ENCODE data around the gene DZIP1L.

Gene DZIP1L

GRCh38 chr3:138068579-138069174 is 46.7 kb downstream of the DZIP1L start:
- peak; percentile 85 for DNase-seq (ENCODE audit: low spot score)

DNA sequence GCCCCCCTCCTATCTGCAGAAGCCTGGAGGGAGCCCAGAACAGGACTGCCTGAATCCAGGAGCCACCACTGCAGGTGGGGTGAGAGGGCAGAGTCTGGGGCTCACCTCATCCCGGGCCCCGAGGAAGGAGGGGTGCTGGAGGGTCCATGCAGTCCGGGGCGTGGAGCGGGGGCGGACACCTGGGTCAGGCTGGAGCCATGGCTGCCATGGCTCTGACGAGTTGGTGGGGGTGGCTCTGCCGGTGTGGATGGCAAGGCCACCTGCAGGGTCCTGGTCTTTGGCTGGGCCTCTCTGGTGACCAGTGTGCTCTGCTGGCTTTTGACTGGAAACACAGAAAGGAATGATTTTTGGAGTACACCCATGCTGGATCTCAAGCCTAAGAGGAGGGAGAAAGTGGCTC is 47.4 kb downstream of the DZIP1L start:
- no peak for DNase-seq (ENCODE audit: low spot score)

DNA sequence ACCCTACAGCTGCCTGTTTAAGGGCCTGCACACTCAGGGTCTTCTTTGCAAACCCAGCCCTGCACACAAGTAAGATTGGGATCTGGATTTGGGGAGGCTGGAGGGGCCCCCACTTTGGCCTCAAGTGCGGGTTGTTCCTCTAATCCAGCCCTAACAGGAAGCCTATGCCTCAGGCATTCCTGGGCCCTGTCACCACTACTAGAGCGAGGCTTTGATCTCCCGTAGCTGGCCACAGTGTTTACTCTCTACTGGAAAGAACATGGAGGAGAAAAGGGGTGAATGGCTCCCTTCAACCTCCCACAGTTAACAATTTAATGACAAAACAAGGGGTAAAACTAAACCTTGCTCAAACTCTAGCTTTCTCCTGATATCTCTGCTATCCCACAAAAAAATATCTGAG is 48.4 kb downstream of the DZIP1L start:
- no peak for DNase-seq (ENCODE audit: low spot score)

GRCh38 chr3:138066383-138066782 is 49.0 kb downstream of the DZIP1L start:
- DNase-seq (ENCODE audit: low spot score), result no peak

GRCh38 chr3:138065949-138066348 is 49.5 kb downstream of the DZIP1L start:
- no peak for DNase-seq (ENCODE audit: low spot score)

DNA sequence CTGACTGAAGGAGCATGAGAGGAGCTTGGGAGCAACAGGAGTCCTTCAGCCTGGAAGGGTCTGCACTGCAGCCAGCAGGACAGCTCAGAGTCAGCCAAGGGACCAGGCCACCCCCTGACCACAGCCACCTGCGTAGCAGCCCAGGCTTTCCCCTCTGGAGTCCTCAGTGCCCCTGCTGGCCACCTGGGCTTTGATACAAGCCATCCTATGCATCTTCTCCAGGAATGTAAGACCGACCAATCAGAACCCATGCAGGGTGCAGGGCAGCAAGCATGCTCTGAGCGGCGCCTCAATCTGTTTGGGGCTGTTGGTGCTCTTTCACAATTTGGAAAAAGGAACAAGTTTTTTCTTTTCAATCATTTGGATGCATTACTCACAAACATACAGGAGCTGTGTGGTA is 52.0 kb downstream of the DZIP1L start:
- no peak for DNase-seq (ENCODE audit: low spot score)

DNA sequence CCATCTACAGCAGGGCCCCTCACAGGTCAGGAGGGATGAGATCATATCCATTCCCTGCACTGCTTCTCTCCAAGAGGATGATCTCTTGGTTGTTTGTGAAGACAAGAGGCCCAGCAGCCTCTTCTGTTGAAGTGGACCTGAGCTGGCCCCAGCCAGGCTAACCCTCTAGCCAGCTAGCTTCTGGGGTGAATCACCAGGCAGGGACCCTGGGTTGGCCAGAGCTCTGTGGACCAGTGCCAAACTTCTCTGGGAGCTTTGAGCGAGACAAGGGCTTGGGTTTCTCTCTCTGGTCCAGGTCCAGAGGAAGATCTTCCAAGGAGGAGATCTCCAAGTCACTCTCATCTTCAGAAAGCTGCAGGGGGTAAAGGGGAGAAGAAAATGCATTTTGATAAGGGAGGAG is 52.8 kb downstream of the DZIP1L start:
- no peak for DNase-seq (ENCODE audit: low spot score)

- no peak for DNase-seq (ENCODE audit: low spot score)
Measured at GRCh38 chr3:138062037-138062436, 53.4 kb downstream of the DZIP1L start.

DNA sequence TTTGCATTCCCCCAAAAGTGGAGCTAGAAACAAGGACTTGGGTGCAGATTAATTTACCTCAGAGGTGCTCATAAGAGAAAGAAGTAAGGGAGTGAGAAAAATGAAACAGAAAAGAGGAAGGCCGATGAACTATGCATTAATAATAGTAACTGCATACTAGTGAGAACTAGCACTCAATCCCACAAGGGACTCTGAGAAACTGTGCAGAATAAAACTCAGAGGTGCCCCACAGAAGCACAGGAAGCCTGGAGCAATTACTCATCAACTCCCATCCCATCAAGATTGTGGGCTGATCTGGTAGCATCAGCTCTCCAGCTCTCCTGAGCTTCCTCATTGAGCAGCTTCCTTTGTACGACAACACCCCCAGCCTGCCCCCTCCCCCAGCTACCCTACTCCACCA is 54.6 kb downstream of the DZIP1L start:
- DNase-seq (ENCODE audit: low spot score), result no peak

GRCh38 chr3:138059261-138059660 is 56.1 kb downstream of the DZIP1L start:
- no peak for DNase-seq (ENCODE audit: low spot score)

DNA sequence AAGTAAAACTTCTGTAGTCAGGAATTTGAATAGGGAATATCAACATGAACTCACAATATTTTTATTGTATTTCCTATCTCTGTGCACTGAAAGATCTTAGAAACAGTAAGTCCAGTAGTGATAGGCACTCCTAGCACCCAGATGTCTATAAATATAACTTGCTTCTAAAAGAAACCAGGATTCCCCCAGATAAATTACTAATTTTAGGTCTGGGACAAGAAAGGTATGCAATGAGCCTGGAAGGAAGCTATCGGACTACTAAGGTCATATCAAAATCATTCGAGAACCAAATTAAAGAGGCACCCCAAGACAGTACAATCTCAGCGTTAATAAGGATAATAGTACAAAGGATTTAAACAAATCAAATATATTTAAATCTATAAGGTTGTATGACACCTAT is 58.0 kb downstream of the DZIP1L start:
- DNase-seq (ENCODE audit: low spot score), result no peak

DNA sequence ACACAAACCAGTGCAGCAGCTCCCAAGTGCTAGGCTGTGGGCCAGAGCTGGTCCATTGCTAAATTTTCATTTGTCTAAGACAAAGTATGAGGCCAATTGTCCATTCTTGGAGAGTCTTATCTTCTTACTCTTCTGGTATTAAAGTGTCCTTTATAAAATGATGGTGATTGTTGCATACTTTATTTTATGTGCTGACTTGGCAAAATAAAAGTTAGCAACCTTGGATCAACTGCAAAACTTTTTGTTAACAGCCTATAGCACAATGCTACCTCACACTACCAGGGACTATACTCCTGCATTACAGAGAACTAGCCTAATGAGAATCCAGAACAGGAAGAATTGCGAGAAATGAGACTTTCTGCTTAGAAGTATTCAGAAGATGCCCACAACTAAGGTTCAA is 61.4 kb downstream of the DZIP1L start:
- no peak for DNase-seq (ENCODE audit: low spot score)

- no peak for DNase-seq (ENCODE audit: low spot score)
Measured at GRCh38 chr3:138051947-138052802, 63.2 kb downstream of the DZIP1L start.

DNA sequence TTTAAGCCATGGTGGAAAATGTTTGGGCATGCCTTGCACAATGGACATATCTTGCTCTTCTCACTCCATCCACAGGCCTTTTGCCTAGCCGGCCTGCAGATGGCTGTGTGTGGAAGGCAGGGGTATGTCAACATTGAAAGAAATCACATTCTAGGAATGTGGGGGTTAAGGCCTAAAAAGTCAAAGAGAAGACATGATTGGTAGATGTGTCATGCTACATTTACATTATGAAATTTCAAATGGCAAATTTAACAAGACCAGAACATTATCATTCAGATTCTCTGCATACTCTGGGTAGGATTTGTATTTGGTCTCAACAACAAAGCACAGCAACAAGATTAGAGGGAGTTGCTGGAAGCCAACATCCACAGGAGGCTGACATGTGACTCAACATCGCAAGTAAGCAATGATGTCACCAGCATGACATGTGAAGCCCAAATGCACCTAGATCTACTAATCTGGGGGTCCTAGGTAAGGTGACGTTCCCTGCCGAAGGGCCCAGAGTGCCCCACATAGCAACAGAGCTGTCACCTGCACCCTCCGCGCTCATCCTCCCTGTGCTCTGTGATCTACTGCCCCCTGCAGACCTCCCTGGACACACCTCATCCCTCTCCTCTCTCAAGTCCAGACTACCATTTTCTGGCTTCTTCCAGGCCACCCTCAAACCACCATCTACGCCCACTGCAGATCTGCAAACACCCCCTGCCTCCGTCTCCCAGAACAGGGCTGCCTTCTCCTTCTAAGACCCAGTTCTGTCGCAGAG is 66.1 kb downstream of the DZIP1L start:
- DNase-seq (ENCODE audit: low spot score), result peak; percentile 48

DNA sequence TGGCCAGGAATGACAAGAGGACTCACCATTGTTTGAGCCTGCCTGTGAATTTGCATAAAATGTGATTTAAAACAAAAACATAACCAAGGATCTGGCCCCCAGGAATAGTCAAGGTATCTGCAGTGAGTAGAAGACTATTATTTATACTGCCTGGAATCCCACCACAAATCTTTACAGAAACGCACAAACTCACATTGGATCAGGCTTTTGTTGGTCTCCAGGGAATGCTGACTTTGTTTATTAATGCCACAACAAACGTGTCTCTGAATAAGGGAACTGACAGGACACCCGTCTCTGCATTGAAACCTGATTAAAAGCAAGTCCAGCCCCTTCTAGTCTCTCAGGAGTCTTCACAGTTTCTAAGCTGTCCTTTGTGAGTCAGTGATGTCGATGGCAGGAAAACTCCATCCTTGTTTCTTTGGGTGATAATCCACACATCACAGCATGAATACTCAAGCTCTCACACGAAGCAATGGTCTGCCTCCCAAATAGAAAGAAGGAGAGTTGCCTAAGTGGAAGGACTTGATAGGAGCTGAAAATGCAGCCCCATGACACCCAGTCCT is 67.7 kb downstream of the DZIP1L start:
- DNase-seq (ENCODE audit: low spot score), result no peak

GRCh38 chr3:138046955-138047354 is 68.5 kb downstream of the DZIP1L start:
- no peak for DNase-seq (ENCODE audit: low spot score)

GRCh38 chr3:138046085-138046484 is 69.3 kb downstream of the DZIP1L start:
- DNase-seq (ENCODE audit: low spot score), result no peak

DNA sequence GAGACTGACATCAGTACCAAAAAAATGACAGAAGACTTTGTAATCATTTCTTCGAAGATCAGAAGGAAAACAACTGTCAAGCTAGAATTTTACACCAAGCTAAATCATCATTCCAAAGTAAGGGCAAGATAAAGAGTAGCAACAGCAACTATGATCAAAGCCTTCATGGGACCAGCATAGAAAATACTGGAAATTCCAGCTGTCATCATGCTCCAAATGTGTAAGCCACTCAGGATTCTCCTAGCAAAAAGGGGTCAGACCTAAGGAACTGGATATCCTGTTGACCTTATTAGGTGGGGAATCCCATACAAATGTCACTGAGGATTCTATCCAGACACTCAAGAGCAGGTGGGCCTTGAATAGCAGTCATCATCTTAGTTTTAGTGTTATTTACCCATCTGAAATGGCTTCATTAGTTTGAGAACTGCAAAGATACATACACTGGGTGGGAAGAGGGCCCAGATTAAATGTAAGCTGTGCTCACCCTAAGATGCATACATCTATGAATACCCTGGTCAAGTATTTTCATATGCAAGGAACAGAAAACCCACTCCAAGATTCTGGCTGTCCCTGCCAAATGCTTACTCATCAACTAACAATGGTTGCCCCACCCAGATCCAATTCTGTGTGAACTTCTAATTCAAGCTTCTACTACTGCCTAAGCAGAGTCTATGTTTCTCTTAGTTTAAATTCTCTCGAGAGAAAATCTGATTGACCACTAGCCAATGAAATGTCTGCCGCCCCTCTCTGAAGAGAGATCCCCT is 72.0 kb downstream of the DZIP1L start:
- peak; percentile 41 for DNase-seq (ENCODE audit: low spot score)

DNA sequence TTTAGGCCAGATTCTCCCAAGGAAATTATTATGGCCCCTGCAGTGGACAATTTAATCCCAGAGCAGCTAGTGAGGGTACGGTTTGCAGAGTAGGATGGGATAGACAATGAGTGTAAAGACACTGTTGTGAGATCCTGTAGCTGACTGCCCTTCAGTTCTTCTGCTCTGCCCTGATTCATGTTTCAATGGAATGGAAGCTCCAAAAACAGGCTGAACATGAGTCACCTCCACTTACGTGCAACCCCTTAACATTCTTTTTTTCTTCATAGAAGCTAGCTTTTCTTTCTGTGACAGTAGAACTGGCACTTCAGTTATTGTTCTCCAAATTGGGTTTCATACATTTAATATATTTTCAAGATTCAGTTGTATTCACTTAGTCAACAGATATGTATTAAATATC is 73.4 kb downstream of the DZIP1L start:
- DNase-seq (ENCODE audit: low spot score), result peak; percentile 40

GRCh38 chr3:138038725-138039462 is 76.5 kb downstream of the DZIP1L start:
- DNase-seq (ENCODE audit: low spot score), result no peak

- no peak for DNase-seq (ENCODE audit: low spot score)
Measured at GRCh38 chr3:138036572-138036971, 78.8 kb downstream of the DZIP1L start.

Data from hepatic stellate cell (primary cell).